Heart left ventricle (tissue), 13 donors: ENCODE measurements around the gene KATNBL1.

ENCODE experiments used
- CTCF ChIP-seq, 12 donors: fragments of 200-600 bp; sonication (generic) in 4 of 12; IDR thresholded peaks; one replicate each; pipeline versions ENCODE4 v1.5.0 to v1.8.0; 2018 to 2022; ENCODE audit warnings: antibody characterized with exemption in 12 of 12, mild to moderate bottlenecking in 5 of 12
- POLR2A ChIP-seq, 2 donors: fragments of 450-650 bp; IDR thresholded peaks; one replicate each; pipeline ENCODE4 v1.6.1; 2017; ENCODE audit warnings: antibody characterized with exemption in 2 of 2, mild to moderate bottlenecking in 2 of 2, moderate library complexity in 2 of 2
- donor health status: ischemic (EF 13 %, LVEDD 7.1; RV severe dilation, severe dysfunction).
- donor health status: DM: no; HTN: yes; CAD: no.
- donor health status: DM: no; HTN: no; CAD: no.
- donor health status: ischemic (EF 25% LVEDD 6.9; RV normal size, moderate dysfunction).
- donor health status: ischemic (EF 25% LVEDD 5.7; RV mildly dilated, moderate dysfunction).
- donor health status: ischemic (EF 35%, LVEDD 5.7; RV mildly dilated, moderate dysfunction).
- donor health status: nonischemic (EF 11% LVEDD 7.7; RV severe dilation, severe dysfunction).
- donor health status: DM: yes; HTN: yes; CAD: no.
- donor health status: PGD.
- donor health status: ischemic (EF 29% LVEDD 5.4; RV normal size, mild dysfunction).
- donor health status: nonischemic (EF 23%, LVEDD 6.1; RV moderate dilation, normal function).

- TF ChIP-seq CTCF (IDR thresholded peaks at IDR 0.05) (no peak), POLR2A (IDR thresholded peaks at IDR 0.05) (no peak)
These were observed 21.2 kb downstream of the KATNBL1 start for GRCh38 chr15:34188711-34189110.
